A673 (cell line): ENCODE results near the gene BRD4. TPM values are rescaled to one million over a fixed set of nuclear protein-coding genes. Genes with fewer than 3 reads are reported as not detected.

ENCODE experiments used
- BruUV-seq: library from RNA; stranded (reverse); fragments of 400-500 nt; replicated peaks from 2 replicates; lab custom pipeline; 2021; lab: Mats Ljungman, UMichigan
- CTCF ChIA-PET: fragments of 300-600 bp; sonication (Branson Sonifier 250); formaldehyde crosslinking; loops from one replicate; lab custom pipeline; 2022; ENCODE audit warnings: antibody characterized with exemption; lab: Charles Lee
- POLR2A ChIA-PET: fragments of 300-600 bp; sonication (Branson Sonifier 250); formaldehyde crosslinking; loops from one replicate; lab custom pipeline; 2022; ENCODE audit warnings: antibody characterized with exemption; ENCODE audit not compliant: low non-redundant PET; lab: Charles Lee
- DNase-seq: peaks from one replicate; pipeline ENCODE4 v3.0.0-alpha.2; 2015; ENCODE audit warnings: low spot score
- H3K27ac ChIP-seq: fragments of 200-600 bp; sonication (generic); 2 replicates; pipeline ENCODE4 v1.5.1; 2016; ENCODE audit warnings: mixed run types, low read depth, mild to moderate bottlenecking, mixed read lengths, antibody characterized with exemption, low read length; ENCODE audit not compliant: poor library complexity, severe bottlenecking
- H3K27me3 ChIP-seq: fragments of 200-600 bp; sonication (generic); replicated peaks from 2 replicates; pipeline ENCODE4 v1.6.1; 2017; ENCODE audit warnings: mixed run types, low read depth, mild to moderate bottlenecking, mixed read lengths, antibody characterized with exemption, low read length; ENCODE audit not compliant: insufficient read depth, poor library complexity
- H3K36me3 ChIP-seq: fragments of 200-600 bp; sonication (generic); 2 replicates; pipeline ENCODE4 v1.6.1; 2016; ENCODE audit warnings: mixed run types, mild to moderate bottlenecking, mixed read lengths, antibody characterized with exemption, low read length; ENCODE audit not compliant: insufficient read depth, poor library complexity, severe bottlenecking
- H3K4me1 ChIP-seq: fragments of 200-600 bp; sonication (generic); 2 replicates; pipeline ENCODE4 v1.6.1; 2017; ENCODE audit warnings: mixed run types, mild to moderate bottlenecking, mixed read lengths, antibody characterized with exemption, low read length; ENCODE audit not compliant: insufficient read depth, poor library complexity, severe bottlenecking
- H3K4me3 ChIP-seq: fragments of 200-600 bp; sonication (generic); 2 replicates; pipeline ENCODE4 v1.5.1; 2016; ENCODE audit warnings: low read depth, mixed run types, mild to moderate bottlenecking, mixed read lengths, low read length; ENCODE audit not compliant: poor library complexity, severe bottlenecking
- H3K9me3 ChIP-seq: fragments of 200-600 bp; sonication (generic); 2 replicates; pipeline ENCODE4 v1.6.1; 2016; ENCODE audit warnings: mixed run types, low read depth, mild to moderate bottlenecking, mixed read lengths, antibody characterized with exemption, low read length; ENCODE audit not compliant: poor library complexity, severe bottlenecking
- CTCF ChIP-seq: fragments of 300-800, 200-600 bp; sonication (generic); conservative IDR thresholded peaks from 2 replicates; pipeline ENCODE4 v1.5.1; 2017; ENCODE audit warnings: low read depth, mild to moderate bottlenecking, antibody characterized with exemption, low read length, moderate library complexity, mixed read lengths
- EZH2 ChIP-seq: fragments of 200-600 bp; sonication (generic); IDR thresholded peaks from 2 replicates; pipeline ENCODE4 v1.6.1; 2017; ENCODE audit warnings: borderline replicate concordance, low read depth, mild to moderate bottlenecking, mixed read lengths, antibody characterized with exemption, low read length; ENCODE audit not compliant: poor library complexity, severe bottlenecking
- intact Hi-C: fragments of 100-400 bp; cut with micrococcal nuclease; formaldehyde crosslinking; loops from one replicate; pipeline ENCODE4 v1.10.0; 2022; ENCODE audit not compliant: unreplicated experiment
- total RNA-seq: library from RNA; stranded (reverse); gene quantifications from 2 replicates; pipeline ENCODE4 v1.2.3, GENCODE V29; 2021

The BRD4 gene
- total RNA-seq, 1 experiment from 2014 or later = 174 TPM

- no peak for TF ChIP-seq EZH2
- TF ChIP-seq CTCF = no peak
- Histone ChIP-seq H3K4me1 (peaks cover 16% of the 10 kb centered on the region), H3K9me3 (no peaks in the 10 kb centered on the region), H3K27ac (peak overlapping the region; percentile 41), H3K36me3 (peaks cover 28% of the 10 kb centered on the region), H3K4me3 (no peak overlapping the region), H3K27me3 (no peaks in the 10 kb centered on the region)
- intact Hi-C loops = no loop called here
- no TSS peak for BruUV-seq
- CTCF ChIA-PET = no interaction called here
- DNase-seq = no peak
- POLR2A ChIA-PET = no interaction called here
Measured at GRCh38 chr19:15274477-15274876, 57.9 kb downstream of the BRD4 start.

GRCh38 chr19:15269806-15270205 is 62.5 kb downstream of the BRD4 start:
- CTCF ChIA-PET = no interaction called here
- H3K36me3 ChIP-seq = peaks cover 59% of the 10 kb centered on the region
- intact Hi-C loops = loop anchor here (10.0 kb wide), 1 partner anchor 145 kb away; the partner anchor contains the start of gene AKAP8L
- no peaks in the 10 kb centered on the region for H3K27me3 ChIP-seq
- no TSS peak for BruUV-seq
- POLR2A ChIA-PET = no interaction called here
- DNase-seq = no peak
- no peaks in the 10 kb centered on the region for H3K4me1 ChIP-seq
- no peak overlapping the region for H3K4me3 ChIP-seq
- no peaks in the 10 kb centered on the region for H3K9me3 ChIP-seq
- H3K27ac ChIP-seq = no peak overlapping the region
- TF ChIP-seq EZH2 (no peak), CTCF (no peak)

- no peak for DNase-seq
- peaks cover 68% of the 10 kb centered on the region for H3K36me3 ChIP-seq
- intact Hi-C loops = loop anchor here (10.0 kb wide), 1 partner anchor 146 kb away; the partner anchor contains the start of gene AKAP8L
- no peaks in the 10 kb centered on the region for H3K9me3 ChIP-seq
- BruUV-seq = no TSS peak
- TF ChIP-seq CTCF (no peak), EZH2 (no peak)
- H3K4me1 ChIP-seq = no peaks in the 10 kb centered on the region
- no peak overlapping the region for H3K4me3 ChIP-seq
- peak overlapping the region; percentile 35 for H3K27ac ChIP-seq
- H3K27me3 ChIP-seq = no peaks in the 10 kb centered on the region
- ChIA-PET POLR2A (interaction anchor here (0.8 kb wide), 1 partner anchor 35 kb away, joined by 16 read pairs; no protein-coding TSS in a partner anchor), CTCF (no interaction called here)
Measured at GRCh38 chr19:15268928-15269253, 63.4 kb downstream of the BRD4 start.
